ENCODE data around the gene NIPAL4.

DNA sequence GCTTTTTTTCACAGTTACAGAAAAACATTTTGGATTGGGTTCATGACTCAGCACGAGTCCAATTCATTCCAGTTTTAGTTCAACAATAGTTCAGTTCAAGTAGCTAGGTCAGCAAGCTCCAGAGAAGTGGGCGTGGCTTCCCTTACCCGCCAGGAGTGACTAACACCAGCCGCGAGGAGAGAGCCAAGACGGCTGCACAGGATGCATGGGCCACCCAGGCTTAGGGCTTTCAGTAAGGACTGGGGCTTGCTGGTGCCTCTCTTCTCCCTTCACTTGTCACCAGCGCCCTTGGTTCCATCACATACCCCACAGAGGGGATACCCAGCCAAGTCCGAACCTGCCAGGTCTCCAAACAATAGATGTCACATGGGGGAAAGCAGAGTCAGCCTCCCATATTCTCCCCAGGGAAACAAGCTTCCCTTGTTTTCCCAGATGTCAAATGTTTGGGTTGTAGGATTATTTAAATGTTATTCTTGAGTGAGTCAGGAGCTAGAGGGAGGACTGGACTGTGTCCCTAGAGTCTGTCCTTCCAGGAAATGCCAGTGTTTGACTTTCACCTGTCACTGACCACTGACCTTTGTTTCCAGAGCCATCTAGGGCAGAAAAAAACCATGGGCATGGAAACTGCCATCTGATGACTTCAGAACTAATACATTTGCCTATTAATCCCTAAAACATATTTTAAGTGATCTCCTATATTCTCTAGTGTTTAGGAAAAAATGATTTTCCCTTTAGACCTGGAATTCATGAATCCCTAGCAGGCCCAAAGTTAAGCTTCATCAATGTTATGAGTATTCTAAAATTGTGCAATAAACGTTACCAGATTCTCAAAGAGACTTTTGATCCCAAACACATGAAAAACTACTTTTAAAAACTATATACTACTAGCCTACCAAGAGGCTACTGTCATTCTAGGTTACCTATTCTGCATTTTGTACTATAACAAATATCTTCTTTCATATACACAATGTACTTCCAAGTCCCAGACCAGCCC is 51.9 kb downstream of the NIPAL4 start:
- TF ChIP-seq BHLHE40 (IDR thresholded peaks at IDR 0.05; ENCODE audit: borderline replicate concordance) = no peak
- TF ChIP-seq SP1 (IDR thresholded peaks at IDR 0.05) = no peak
